GM23338 (cell line): ENCODE data around the gene MAP4K3.

ENCODE experiments used
- EZH2 ChIP-seq: fragments of 200-600 bp; sonication (generic); IDR thresholded peaks from one replicate; pipeline ENCODE4 v1.8.0; 2017; ENCODE audit warnings: antibody characterized with exemption, mild to moderate bottlenecking, low read depth; ENCODE audit not compliant: unreplicated experiment
- EZH2phosphoT487 ChIP-seq: fragments of 200-600 bp; sonication (generic); IDR thresholded peaks from one replicate; pipeline ENCODE4 v1.8.1; 2018; ENCODE audit warnings: antibody characterized with exemption; ENCODE audit not compliant: unreplicated experiment
- JUNB ChIP-seq: IDR thresholded peaks from one replicate; pipeline ENCODE4 v1.6.1; 2016; ENCODE audit warnings: antibody characterized with exemption; ENCODE audit not compliant: unreplicated experiment
- NANOG ChIP-seq: IDR thresholded peaks from 2 replicates; pipeline ENCODE4 v1.6.1; 2016; ENCODE audit warnings: antibody characterized with exemption, borderline replicate concordance
- TF ChIP-seq, protein P1 (sequence below), 2 experiments: fragments of 200-600 bp in 1 of 2; sonication (generic) in 1 of 2; conservative IDR thresholded peaks; 2 replicates each; pipeline versions ENCODE4 v1.5.1 to v1.6.1; 2016 to 2017; ENCODE audit warnings: antibody characterized with exemption in 2 of 2, low read depth in 2 of 2, mild to moderate bottlenecking in 2 of 2, moderate library complexity in 1 of 2
- TF ChIP-seq, protein P2 (sequence below): IDR thresholded peaks from one replicate; pipeline ENCODE4 v1.6.1; 2018; ENCODE audit warnings: antibody characterized with exemption; ENCODE audit not compliant: unreplicated experiment

DNA sequence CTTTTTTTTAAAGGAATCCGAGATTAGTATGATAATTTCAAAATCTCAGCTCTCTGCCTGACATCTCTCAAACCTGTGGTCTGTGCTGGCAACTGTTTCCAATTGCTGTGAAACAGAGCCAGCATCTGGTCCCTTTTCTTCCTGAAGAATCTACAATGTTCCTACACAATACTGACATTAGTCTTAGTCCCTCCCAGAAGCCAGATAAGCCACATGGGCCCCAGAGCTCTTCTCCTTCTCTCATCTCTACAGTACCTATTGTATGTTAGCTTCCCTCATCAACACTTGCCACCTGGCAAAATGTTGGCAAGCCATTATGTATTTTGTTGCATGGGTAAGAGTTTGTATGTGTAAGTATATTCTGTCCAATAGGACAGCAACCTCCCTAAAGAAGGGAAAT is 130.5 kb downstream of the MAP4K3 start:
- TF ChIP-seq, protein P1, sequence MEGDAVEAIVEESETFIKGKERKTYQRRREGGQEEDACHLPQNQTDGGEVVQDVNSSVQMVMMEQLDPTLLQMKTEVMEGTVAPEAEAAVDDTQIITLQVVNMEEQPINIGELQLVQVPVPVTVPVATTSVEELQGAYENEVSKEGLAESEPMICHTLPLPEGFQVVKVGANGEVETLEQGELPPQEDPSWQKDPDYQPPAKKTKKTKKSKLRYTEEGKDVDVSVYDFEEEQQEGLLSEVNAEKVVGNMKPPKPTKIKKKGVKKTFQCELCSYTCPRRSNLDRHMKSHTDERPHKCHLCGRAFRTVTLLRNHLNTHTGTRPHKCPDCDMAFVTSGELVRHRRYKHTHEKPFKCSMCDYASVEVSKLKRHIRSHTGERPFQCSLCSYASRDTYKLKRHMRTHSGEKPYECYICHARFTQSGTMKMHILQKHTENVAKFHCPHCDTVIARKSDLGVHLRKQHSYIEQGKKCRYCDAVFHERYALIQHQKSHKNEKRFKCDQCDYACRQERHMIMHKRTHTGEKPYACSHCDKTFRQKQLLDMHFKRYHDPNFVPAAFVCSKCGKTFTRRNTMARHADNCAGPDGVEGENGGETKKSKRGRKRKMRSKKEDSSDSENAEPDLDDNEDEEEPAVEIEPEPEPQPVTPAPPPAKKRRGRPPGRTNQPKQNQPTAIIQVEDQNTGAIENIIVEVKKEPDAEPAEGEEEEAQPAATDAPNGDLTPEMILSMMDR (conservative IDR thresholded peaks at IDR 0.05; ENCODE audit: low read depth in 2 of 2), result no peak
- TF ChIP-seq EZH2phosphoT487 (no peak), EZH2 (no peak), NANOG (no peak), JUNB (no peak)
- TF ChIP-seq, protein P2, sequence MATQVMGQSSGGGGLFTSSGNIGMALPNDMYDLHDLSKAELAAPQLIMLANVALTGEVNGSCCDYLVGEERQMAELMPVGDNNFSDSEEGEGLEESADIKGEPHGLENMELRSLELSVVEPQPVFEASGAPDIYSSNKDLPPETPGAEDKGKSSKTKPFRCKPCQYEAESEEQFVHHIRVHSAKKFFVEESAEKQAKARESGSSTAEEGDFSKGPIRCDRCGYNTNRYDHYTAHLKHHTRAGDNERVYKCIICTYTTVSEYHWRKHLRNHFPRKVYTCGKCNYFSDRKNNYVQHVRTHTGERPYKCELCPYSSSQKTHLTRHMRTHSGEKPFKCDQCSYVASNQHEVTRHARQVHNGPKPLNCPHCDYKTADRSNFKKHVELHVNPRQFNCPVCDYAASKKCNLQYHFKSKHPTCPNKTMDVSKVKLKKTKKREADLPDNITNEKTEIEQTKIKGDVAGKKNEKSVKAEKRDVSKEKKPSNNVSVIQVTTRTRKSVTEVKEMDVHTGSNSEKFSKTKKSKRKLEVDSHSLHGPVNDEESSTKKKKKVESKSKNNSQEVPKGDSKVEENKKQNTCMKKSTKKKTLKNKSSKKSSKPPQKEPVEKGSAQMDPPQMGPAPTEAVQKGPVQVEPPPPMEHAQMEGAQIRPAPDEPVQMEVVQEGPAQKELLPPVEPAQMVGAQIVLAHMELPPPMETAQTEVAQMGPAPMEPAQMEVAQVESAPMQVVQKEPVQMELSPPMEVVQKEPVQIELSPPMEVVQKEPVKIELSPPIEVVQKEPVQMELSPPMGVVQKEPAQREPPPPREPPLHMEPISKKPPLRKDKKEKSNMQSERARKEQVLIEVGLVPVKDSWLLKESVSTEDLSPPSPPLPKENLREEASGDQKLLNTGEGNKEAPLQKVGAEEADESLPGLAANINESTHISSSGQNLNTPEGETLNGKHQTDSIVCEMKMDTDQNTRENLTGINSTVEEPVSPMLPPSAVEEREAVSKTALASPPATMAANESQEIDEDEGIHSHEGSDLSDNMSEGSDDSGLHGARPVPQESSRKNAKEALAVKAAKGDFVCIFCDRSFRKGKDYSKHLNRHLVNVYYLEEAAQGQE, result no peak
